GM12892 (cell line): Measurements from ENCODE around the gene IMMP2L.

Experiments used
- POLR2A ChIP-seq: IDR thresholded peaks from 2 replicates; pipeline ENCODE4 v1.6.1; 2011; ENCODE audit warnings: low read depth, low read length, control low read depth
- POLR2AphosphoS5 ChIP-seq: IDR thresholded peaks from 2 replicates; pipeline ENCODE4 v1.6.1; 2011; ENCODE audit warnings: low read depth, low read length, control low read depth
- TAF1 ChIP-seq: IDR thresholded peaks from 2 replicates; pipeline ENCODE4 v1.6.1; 2011; ENCODE audit warnings: low read depth, mild to moderate bottlenecking, control low read depth, low read length, borderline replicate concordance

GRCh38 chr7:111525100-111525499, 37.2 kb downstream of the IMMP2L start:
- TF ChIP-seq POLR2A (no peak), POLR2AphosphoS5 (no peak), TAF1 (no peak)
